Measurements from ENCODE around the gene ADH4.
"Not testable (repeated sequence)": the region's sequence is repeated elsewhere in the genome, so short reads cannot be mapped to it uniquely, and the experiment has no call there.

ADH4 gene

DNA sequence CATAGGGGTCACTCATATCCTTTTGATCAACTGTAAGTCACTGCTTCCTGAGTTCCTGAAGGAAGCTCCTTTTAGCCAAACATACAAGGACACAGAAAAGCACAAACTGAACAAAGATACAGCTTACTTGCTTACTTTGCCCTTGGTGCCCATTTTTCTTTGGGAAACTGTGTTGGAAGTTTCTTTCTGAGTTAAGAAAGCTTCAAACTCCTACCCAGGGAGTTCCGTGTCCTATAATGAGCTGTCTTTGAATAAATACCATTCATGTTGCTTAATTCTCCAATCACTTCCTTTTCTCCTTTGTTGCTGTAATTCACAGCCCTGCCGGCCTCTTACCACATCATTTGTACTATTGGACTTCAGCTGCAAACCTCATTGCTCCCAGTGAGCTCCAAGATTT, at the start of gene ADH4:
Gene ADH4, minus strand, starts transcription at position 228 of the 400 bp plus-strand sequence. Its CDS starts 75 bp downstream, at position 153.
- DNase-seq (ENCODE audit: low read depth in 2 of 2), result no peak

DNA sequence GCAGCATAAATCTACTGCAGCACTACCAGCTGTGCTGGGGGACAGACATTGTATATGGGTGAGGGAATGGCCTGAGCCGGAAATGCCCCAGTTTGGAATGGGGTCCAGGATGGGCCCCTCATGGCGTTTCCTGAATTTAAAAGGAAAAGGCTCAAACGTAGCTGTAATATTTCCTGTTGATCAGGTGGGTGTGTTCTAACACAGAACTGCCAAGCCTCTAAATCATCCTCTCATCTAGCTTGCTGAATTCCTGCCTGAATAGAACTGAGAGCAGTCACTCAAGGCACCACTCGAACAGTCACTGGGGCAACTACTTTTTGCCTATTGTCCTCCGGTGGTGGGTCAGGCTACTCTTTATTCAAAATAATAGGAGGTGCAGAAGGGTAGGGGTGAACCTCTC, 46.2 kb upstream of the ADH4 start:
- no peak for DNase-seq (ENCODE audit: low read depth in 2 of 2)

DNA sequence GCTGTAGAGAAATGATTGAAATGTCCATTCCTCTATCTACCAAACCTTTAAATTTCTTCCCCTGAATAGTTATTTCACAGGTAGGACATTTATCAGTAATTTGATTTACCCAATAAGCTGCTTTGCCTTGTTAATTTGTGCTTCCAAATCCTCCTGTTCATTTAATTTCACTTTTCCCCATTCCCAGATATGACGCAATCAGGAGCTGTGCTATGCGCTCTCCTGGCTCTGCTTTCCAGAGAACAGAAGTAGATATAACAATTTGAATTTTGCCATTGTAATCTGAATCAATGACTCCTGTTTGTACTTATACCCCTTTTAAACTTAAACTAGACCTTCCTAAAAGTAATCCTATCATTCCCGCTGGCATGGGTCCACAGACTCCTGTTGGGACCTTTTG, 45.8 kb upstream of the ADH4 start:
- DNase-seq (ENCODE audit: low read depth in 2 of 2), result not testable (repeated sequence)

DNA sequence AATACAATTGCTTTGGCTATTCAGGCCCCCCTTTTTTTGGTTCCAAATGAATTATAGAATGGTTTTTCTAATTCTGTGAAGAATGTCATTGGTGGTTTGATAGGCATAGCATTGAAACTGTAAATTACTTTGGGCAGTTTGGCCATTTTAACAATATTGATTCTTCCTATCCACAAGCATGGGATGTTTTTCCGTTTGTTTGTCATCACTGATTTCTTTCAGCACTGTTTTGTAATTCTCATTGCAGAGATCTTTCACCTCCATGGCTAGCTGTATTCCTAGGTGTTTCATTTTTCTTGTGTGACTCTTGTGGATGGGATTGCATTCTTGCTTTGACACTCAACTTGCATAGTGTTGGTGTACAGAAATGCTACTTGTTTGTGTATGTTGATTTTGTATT, 41.9 kb upstream of the ADH4 start:
- DNase-seq (ENCODE audit: low read depth in 2 of 2), result no peak

DNA sequence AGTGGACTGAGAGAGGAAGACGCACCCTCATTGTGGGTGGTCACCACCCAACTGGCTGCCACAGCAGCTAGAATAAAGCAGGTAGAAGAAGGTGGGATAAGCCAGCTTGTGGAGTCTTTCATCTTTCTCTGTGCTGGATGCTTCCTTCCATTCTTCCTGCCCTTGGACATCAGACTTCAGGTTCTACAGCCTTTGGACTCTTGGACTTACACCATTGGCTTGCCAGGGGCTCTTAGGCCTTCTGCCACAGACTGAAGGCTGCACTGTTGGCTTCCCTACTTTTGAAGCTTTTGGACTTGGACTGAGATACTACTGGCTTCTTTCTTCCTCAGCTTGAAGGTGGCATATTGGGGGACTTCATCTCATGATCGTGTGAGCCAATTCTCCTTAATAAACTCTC, 41.5 kb upstream of the ADH4 start:
- no peak for DNase-seq (ENCODE audit: low read depth in 2 of 2)

DNA sequence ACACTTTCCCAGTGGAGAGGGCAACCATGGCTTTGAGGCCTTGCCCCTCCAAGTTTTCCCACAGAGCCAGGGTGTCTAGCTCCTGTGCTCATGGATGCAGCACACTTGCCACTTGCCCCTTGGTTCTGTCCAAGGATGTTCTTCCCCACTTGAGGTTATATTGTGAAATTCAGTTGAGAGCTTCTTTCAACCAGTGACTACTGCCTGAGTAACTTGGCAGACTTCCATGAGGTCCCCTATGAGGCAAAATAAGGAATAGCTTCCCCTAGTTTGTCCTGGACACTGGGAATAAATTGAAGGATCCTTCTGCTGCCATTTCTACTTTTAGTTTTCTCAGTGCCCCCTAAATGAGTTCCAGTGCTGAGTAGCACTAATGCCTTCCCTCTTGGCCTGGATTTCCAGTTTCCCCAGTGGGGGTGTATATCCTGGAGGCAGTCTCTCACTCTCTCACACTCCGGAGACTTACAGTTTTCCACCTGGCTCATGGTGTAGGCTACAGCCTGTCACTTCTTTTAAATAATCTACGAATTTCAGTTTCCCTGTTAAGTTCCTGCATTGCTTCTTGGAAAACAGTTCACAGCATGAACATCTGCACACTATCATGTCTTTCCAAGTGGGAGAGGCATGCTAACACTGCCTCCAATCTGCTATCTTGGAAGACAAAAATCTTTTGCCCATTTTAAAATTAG, 36.4 kb upstream of the ADH4 start:
- no peak for DNase-seq (ENCODE audit: low read depth in 2 of 2)

DNA sequence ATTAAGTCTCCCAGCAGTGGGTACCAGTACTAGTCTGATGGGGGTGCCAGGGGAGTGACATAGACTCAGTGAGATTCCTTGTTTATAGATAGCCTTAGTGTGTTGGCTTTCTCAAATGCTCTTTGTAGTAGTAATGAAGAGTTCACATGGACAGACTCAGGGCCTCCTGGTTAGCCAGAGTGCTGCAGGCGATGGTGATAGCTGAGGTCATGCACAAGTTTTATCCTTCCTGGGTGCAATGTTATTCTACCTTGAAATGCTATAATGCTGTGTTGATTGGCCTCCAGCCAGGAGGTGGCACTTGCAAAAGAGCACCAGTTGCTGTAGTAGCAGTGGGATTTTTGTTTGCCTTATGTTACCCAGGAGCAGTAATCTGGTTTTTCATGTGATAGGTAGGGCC, 35.5 kb upstream of the ADH4 start:
- no peak for DNase-seq (ENCODE audit: low read depth in 2 of 2)

DNA sequence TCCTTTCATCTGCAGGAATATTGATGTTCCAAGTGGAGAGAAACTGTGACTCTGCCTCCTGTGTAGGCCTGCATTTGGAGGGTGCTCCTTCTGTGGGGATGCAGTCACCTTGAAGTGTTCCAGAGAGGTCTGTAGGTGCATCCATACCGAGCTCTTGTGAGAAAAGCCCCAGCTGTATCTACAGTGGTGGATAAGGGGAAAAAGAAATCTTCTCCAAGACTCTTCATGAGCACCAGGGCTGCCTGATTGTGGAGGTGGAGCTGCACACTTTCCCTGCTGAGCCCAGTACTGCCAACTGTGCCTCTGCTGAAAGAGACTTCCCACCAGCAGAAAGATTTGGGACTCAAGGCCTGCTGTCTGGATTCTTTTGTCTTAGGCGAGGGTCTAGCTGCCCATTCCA, 35.1 kb upstream of the ADH4 start:
- no peak for DNase-seq (ENCODE audit: low read depth in 2 of 2)

DNA sequence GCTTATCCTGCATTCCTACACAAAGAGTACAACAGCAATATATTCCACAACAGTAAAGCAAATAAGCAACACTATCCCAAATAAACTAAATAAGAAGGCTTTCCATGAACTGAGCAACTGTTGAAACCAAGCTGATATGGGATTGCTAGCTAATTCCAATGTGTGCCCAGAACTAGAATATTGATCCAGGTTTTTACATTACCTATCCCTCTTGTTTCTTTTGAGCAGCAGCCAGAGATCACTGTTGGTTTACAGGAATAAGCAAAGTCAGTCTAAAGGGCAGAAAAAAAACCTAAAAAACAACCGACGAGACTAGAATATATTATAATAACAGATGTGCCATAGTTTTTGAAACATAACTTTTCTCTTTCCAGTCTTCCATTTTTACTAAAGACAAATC, 22.4 kb upstream of the ADH4 start:
- DNase-seq (ENCODE audit: low read depth in 2 of 2), result no peak

DNA sequence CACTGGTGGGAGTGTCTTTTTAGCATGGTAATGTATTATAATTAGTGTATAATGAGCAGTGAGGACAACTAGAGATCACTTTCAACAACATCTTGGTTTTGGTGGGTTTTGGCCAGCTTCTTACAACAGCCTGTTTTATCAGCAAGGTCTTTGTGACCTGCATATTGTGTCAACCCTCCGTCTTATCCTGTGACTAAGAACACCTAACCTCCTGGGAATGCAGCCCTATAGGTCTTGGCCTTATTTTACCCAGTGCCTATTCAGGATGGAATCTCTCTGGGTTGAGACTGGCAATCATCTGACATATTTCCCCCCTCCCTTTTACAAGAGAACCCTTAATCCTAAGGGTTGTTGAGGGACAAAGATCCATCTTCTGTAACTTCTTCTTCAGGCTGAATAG, 21.9 kb upstream of the ADH4 start:
- no peak for DNase-seq (ENCODE audit: low read depth in 2 of 2)

DNA sequence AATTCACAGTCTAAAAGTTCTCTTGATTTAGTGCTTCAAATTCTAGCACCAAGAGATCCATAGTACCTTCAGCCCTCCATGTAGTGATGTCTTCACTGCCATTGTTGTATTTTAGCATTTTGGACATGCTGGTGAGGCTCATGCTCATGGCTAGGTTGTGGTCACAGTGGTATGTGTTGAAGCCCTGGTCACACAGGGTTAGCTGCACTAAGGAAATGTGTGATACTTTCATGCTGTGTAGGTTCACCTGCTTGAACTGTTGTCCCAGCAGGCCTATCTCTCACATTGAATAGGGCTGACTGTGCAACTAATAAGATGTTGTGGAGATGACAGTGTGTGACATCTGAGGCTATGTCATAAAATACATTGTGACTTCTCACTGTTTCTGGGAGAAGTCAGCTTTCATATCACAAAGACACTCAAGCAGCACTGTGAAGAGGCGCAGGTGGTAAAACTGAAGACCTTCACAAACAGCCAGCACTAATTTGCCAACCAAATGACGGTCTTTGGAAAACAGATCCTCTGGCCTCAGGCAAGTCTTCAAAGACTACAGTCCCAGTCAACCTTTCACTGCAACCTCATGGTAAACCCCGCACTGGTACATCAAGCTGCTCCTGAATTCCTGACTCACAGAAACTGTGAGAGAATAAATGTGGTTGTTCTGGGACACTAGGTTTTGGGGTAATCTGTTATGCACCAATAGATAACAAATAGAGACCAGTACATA, 17.4 kb upstream of the ADH4 start:
- no peak for DNase-seq (ENCODE audit: low read depth in 2 of 2)

DNA sequence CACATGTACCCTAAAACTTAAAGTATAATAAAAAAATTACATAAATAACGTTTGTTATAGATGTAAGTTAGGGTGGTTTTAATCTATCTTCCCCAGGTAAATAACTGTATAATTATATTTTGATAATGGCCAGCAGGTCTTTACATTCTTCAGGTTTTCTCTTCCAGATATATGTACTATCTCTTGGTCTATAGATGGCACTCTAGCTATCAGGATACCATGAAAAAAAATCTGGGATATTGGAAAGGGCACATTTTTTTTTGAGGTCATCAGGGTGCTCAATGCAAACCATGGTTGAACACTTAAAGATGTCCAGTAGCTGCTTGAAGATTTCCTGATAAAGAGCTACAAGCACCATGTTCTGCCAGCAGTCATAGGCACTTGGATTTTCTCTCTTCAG, 15.6 kb upstream of the ADH4 start:
- no peak for DNase-seq (ENCODE audit: low read depth in 2 of 2)

DNA sequence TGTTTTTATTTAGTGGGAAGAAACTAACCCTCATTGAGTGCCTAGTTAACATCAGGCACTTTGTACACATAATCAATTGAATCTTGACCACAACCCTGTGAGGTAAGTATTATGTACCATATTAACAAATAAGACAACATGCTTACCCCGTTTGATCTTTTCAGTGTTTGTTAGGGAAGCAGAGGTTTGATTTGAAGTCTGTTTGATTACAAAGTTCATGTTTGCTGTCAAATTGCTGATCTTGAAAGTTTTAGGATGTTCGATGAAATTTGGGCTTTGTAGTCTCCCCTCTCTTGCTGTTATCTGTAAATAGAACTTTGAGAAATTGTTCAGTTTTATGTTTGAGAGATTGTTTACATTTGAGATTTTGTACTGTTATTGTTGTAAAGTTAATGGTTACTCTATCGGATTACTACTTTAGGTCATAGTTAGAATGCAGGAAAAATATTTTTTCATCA, 13.4 kb upstream of the ADH4 start:
- no peak for DNase-seq (ENCODE audit: low read depth in 2 of 2)

DNA sequence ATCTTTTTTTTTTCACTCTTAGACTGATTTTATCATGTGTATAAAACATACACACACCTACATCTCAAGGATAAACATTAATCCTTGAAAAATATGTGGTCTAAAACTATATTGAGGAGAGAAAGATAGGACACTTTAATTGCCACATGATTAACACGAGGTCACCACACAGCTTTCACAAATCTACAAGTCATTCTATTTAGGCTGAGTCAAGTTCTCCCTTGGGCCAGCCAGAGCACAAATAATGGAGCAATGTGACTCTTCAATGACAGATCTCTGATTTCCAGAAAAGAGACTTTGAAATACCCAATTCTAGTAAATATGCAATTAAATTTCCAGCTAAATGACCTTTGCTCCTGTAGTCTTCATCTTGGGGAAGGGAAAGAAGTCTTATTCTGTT, 12.9 kb upstream of the ADH4 start:
- no peak for DNase-seq (ENCODE audit: low read depth in 2 of 2)

DNA sequence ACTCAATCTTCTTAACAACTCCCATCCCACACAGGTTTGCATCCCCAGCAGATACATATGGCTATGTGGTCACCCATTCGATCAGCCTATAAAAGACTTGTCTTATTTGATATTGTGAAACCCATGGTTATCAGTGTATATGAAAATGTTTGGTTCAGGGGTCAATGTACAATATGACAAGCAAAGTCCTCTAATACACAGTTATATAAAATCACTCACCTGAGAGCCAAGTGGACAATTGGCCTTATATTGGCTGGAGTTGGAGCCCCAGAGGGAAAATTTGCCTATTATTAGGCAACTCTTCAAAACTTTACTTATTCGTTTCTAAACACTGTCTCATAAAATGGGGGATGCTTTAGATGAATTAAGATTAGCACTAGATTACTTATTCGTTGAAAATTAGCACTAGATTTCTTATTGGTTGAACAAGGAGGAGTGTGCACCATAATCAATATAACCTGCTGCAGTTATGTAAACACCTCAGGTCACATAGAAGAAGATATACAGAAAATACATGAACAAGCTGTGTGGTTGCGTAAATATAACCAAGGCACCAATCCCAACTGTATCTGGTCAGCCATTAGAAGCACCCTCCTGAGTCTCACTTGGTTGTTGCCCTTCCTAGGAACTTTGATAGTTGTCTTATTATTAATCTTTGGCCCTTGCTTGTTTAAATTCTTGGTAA, 10.7 kb upstream of the ADH4 start:
- DNase-seq (ENCODE audit: low read depth in 2 of 2), result no peak

DNA sequence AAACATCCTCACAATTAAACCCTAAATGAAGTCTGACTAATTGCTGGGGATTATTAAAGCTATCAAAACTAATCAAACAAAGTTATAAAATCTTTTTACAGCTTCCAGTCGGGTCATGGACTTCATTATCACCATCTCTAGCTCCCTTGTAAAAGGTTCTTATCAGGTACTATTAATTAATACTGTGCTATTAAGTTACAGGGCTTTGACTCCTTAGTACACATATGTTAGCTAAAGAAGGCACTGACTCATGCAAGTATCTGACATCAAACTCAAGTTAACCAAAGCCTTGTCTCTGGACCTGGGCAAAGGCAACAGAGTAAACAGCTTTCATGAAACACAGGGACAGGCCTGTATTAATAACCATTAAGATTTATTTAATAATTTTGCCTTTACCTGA, 7.9 kb upstream of the ADH4 start:
- DNase-seq (ENCODE audit: low read depth in 2 of 2), result no peak

DNA sequence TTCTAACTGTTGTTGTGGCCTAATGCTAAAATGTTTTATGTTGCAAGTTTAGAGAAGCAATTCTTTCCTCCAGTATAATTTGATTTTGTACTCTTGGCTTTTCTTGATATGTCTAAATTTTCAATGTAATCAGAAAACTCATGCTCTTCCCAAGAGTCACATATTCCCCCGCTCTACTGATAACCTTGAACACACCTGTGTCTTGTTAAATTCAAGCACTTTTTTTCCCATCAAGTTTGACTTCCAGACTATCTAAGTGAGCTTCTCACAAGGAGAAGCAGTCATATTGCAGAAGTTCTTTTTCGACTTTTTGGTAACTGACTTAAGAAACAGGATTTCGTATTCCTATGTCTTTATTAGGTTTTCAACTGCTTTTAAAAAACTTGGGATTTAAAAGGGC, 7.4 kb upstream of the ADH4 start:
- DNase-seq (ENCODE audit: low read depth in 2 of 2), result no peak

DNA sequence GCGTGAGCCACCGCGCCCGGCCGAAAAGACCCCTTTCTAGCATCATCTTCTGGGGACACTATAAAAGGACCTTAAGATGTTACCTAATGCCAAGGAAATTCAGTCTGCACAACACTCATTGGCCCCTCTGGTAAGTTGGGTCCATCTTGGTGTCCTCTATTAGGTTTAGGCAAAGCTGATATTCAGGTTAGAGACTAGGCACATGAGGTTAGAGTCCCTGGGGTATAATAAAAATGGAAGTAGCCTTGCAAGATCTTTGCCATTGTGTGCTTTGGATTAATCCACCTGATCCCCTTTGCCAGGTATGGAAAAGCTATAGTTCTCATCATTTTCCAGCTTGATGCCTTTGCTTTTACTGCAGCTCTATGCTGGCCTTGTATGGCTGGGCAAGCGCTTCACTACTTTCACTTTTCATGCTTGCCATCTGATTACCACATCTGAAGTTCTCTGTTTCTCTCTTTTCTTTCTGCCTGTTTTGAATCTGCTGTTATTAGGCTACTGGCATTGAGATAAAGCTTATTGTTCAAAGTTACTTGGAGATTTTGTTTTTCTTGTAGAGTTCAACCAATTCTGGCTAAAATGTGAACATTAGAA, 5.4 kb upstream of the ADH4 start:
- DNase-seq (ENCODE audit: low read depth in 2 of 2), result no peak

DNA sequence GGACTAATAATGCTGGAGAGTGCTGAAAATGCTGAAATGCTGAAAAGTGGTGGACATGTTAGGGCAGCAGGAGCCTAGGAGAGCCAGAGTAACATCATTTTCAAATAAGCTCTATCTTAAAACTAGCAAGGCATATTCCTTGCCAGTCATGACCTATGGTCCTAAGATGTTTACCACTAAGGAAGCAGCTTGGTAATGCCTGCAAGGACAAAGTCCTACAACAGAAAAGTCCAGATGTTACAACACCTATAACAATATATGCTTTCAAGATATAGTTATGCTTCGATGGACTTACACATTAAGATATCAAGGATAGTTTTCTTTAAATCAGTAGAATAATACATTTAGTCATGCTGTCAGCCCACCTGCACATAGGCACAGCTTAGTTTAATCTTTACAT, 4.5 kb upstream of the ADH4 start:
- DNase-seq (ENCODE audit: low read depth in 2 of 2), result no peak

DNA sequence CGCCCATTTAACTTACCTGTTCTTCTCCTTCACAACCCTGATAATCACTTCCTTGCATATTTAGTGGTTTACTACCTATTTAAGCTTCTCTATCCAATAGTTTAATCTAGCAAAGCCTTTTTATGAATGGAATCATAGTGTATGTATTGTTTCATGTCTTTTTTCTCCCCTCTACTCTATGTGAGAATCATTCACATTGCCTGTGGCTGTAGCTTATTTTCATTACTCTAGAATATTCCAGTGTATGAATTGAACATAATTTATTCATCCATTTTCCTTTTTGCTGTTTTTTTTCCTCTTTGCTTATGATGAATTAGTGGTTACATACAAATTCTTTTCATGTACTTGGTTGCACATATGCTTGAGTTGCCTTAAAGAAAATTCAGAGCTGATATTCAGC, 490 bp upstream of the ADH4 start:
- DNase-seq (ENCODE audit: low read depth in 2 of 2), result no peak

DNA sequence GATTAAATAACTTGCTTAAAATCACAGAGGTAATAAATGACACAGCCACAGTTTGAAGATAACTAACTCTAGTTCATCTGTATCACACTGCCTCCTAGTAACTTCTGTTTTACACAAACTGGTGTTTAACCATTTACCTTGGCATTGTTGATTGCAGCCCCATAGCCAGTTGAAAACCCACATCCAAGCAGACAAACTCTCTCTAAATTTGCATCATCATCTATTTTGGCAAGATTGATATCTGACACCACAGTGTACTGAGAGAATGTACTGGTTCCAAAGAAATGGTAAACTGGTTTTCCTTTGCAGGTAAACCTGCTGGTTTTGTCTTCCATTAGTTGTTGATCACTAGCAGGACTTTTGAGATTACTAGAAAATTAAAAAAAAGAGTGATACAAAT, 7.8 kb downstream of the ADH4 start:
- DNase-seq (ENCODE audit: low read depth in 2 of 2), result no peak

DNA sequence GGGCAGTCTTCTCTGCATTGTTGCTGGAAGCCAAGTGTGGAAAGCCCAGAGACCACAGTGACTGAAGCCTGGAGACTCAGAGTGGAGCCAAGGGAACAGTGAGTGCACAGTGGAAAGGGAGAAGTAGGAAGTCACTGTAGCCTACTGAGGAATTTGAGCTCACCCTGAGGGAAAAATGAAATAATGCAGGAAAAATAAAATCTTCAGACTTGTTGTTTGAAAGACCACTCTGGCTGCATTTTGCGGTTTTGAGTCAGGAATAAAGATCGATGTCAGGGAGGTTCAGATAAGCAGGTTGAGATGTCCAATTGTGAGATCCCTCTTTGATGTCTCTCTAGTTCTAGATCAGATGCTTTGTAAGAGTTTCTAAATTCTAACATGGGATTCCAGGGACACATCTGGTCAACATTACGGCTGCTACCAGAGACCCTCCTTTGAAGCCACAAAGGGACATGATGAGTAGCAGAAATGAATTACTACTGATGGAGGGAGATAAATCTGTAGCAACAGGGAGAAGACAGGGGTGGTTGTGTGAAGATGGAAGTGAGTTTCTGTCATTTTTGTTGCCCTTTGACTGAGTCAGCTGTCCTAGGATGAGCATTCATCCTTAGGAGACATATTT, 8.4 kb downstream of the ADH4 start:
- no peak for DNase-seq (ENCODE audit: low read depth in 2 of 2)
